ENCODE results near the gene NBPF3.
A peak's percentile ranks its signal among the peaks of the same experiment; 100 is the strongest.
"Not testable (repeated sequence)": the region's sequence is repeated elsewhere in the genome, so short reads cannot be mapped to it uniquely, and the experiment has no call there.

NBPF3 gene

GRCh38 chr1:21510885-21511578, 71.1 kb downstream of the NBPF3 start:
- Histone ChIP-seq H3K9me3 (ENCODE audit: control insufficient read depth, insufficient read depth, low read depth, low read length) (no peaks in the 10 kb centered on the region), H3K4me1 (ENCODE audit: control insufficient read depth, insufficient read depth, low read length) (peaks cover 25% of the 10 kb centered on the region), H3K27ac (ENCODE audit: low read depth, low read length) (no peak overlapping the region), H3K36me3 (ENCODE audit: control insufficient read depth, insufficient read depth, low read length) (no peaks in the 10 kb centered on the region), H3K9ac (ENCODE audit: low read length) (no peak overlapping the region), H3K27me3 (ENCODE audit: control insufficient read depth, insufficient read depth, low read length) (peaks cover 11% of the 10 kb centered on the region), H3K4me3 (ENCODE audit: low read depth, low read length) (peak overlapping the region; percentile 78)

GRCh38 chr1:21511579-21512522, 71.9 kb downstream of the NBPF3 start:
- H3K27me3 ChIP-seq (ENCODE audit: control insufficient read depth, insufficient read depth, low read length) = peaks cover 11% of the 10 kb centered on the region
- no peaks in the 10 kb centered on the region for H3K36me3 ChIP-seq (ENCODE audit: control insufficient read depth, insufficient read depth, low read length)
- peaks cover 28% of the 10 kb centered on the region for H3K4me1 ChIP-seq (ENCODE audit: control insufficient read depth, insufficient read depth, low read length)
- no peaks in the 10 kb centered on the region for H3K9me3 ChIP-seq (ENCODE audit: control insufficient read depth, insufficient read depth, low read depth, low read length)
- no peak overlapping the region for H3K9ac ChIP-seq (ENCODE audit: low read length)
- H3K4me3 ChIP-seq (ENCODE audit: low read depth, low read length) = no peak overlapping the region
- H3K27ac ChIP-seq (ENCODE audit: low read depth, low read length) = no peak overlapping the region

- Histone ChIP-seq H3K9ac (ENCODE audit: low read length) (no peak overlapping the region), H3K27ac (ENCODE audit: low read depth, low read length) (no peak overlapping the region)
These were observed 74.3 kb downstream of the NBPF3 start for GRCh38 chr1:21514245-21514644.

GRCh38 chr1:21517161-21517589, 77.2 kb downstream of the NBPF3 start:
- Histone ChIP-seq H3K4me1 (ENCODE audit: control insufficient read depth, insufficient read depth, low read length) (peaks cover 39% of the 10 kb centered on the region), H3K27me3 (ENCODE audit: control insufficient read depth, insufficient read depth, low read length) (no peaks in the 10 kb centered on the region), H3K9ac (ENCODE audit: low read length) (no peak overlapping the region), H3K4me3 (ENCODE audit: low read depth, low read length) (no peak overlapping the region), H3K27ac (ENCODE audit: low read depth, low read length) (no peak overlapping the region), H3K9me3 (ENCODE audit: control insufficient read depth, insufficient read depth, low read depth, low read length) (no peaks in the 10 kb centered on the region), H3K36me3 (ENCODE audit: control insufficient read depth, insufficient read depth, low read length) (no peaks in the 10 kb centered on the region)

More at GRCh38 chr1:21514245-21514644, 74.3 kb downstream of the NBPF3 start:
- Histone ChIP-seq H3K36me3 (ENCODE audit: control insufficient read depth, insufficient read depth, low read length) (no peaks in the 10 kb centered on the region), H3K27me3 (ENCODE audit: control insufficient read depth, insufficient read depth, low read length) (no peaks in the 10 kb centered on the region), H3K4me3 (ENCODE audit: low read depth, low read length) (no peak overlapping the region), H3K9me3 (ENCODE audit: control insufficient read depth, insufficient read depth, low read depth, low read length) (no peaks in the 10 kb centered on the region), H3K4me1 (ENCODE audit: control insufficient read depth, insufficient read depth, low read length) (peaks cover 43% of the 10 kb centered on the region)

GRCh38 chr1:21517660-21518480, 77.9 kb downstream of the NBPF3 start:
- H3K4me1 ChIP-seq (ENCODE audit: control insufficient read depth, insufficient read depth, low read length) = peaks cover 39% of the 10 kb centered on the region
- H3K27ac ChIP-seq (ENCODE audit: low read depth, low read length) = no peak overlapping the region
- no peaks in the 10 kb centered on the region for H3K9me3 ChIP-seq (ENCODE audit: control insufficient read depth, insufficient read depth, low read depth, low read length)
- no peak overlapping the region for H3K9ac ChIP-seq (ENCODE audit: low read length)
- H3K36me3 ChIP-seq (ENCODE audit: control insufficient read depth, insufficient read depth, low read length) = no peaks in the 10 kb centered on the region
- no peaks in the 10 kb centered on the region for H3K27me3 ChIP-seq (ENCODE audit: control insufficient read depth, insufficient read depth, low read length)
- no peak overlapping the region for H3K4me3 ChIP-seq (ENCODE audit: low read depth, low read length)

GRCh38 chr1:21518774-21519455, 79.0 kb downstream of the NBPF3 start:
- H3K27me3 ChIP-seq (ENCODE audit: control insufficient read depth, insufficient read depth, low read length) = no peaks in the 10 kb centered on the region
- no peak overlapping the region for H3K9ac ChIP-seq (ENCODE audit: low read length)
- no peaks in the 10 kb centered on the region for H3K9me3 ChIP-seq (ENCODE audit: control insufficient read depth, insufficient read depth, low read depth, low read length)
- H3K36me3 ChIP-seq (ENCODE audit: control insufficient read depth, insufficient read depth, low read length) = no peaks in the 10 kb centered on the region
- no peak overlapping the region for H3K4me3 ChIP-seq (ENCODE audit: low read depth, low read length)
- peak overlapping the region; percentile 47; the same call in 1 of the 2 replicates for H3K27ac ChIP-seq (ENCODE audit: low read depth, low read length)
- H3K4me1 ChIP-seq (ENCODE audit: control insufficient read depth, insufficient read depth, low read length) = peaks cover 39% of the 10 kb centered on the region

GRCh38 chr1:21519486-21520070, 79.6 kb downstream of the NBPF3 start:
- H3K9me3 ChIP-seq (ENCODE audit: control insufficient read depth, insufficient read depth, low read depth, low read length) = not testable (repeated sequence)

GRCh38 chr1:21520899-21521716, 81.2 kb downstream of the NBPF3 start:
- H3K4me3 ChIP-seq (ENCODE audit: low read depth, low read length) = no peak overlapping the region
- no peaks in the 10 kb centered on the region for H3K9me3 ChIP-seq (ENCODE audit: control insufficient read depth, insufficient read depth, low read depth, low read length)
- H3K27ac ChIP-seq (ENCODE audit: low read depth, low read length) = no peak overlapping the region
- H3K9ac ChIP-seq (ENCODE audit: low read length) = no peak overlapping the region
- H3K4me1 ChIP-seq (ENCODE audit: control insufficient read depth, insufficient read depth, low read length) = peaks cover 48% of the 10 kb centered on the region
- H3K36me3 ChIP-seq (ENCODE audit: control insufficient read depth, insufficient read depth, low read length) = no peaks in the 10 kb centered on the region
- no peaks in the 10 kb centered on the region for H3K27me3 ChIP-seq (ENCODE audit: control insufficient read depth, insufficient read depth, low read length)

More at GRCh38 chr1:21519486-21520070, 79.6 kb downstream of the NBPF3 start:
- H3K27me3 ChIP-seq (ENCODE audit: control insufficient read depth, insufficient read depth, low read length); H3K36me3 ChIP-seq (ENCODE audit: control insufficient read depth, insufficient read depth, low read length); H3K4me3 ChIP-seq (ENCODE audit: low read depth, low read length); H3K9ac ChIP-seq (ENCODE audit: low read length): not testable (repeated sequence)
- Histone ChIP-seq H3K4me1 (ENCODE audit: control insufficient read depth, insufficient read depth, low read length) (peaks cover 41% of the 10 kb centered on the region), H3K27ac (ENCODE audit: low read depth, low read length) (0 out of 2 replicates have a peak overlapping the region, but pooled peaks have one; percentile 47)

GRCh38 chr1:21521717-21522060, 81.8 kb downstream of the NBPF3 start:
- Histone ChIP-seq H3K9ac (ENCODE audit: low read length) (no peak overlapping the region), H3K4me3 (ENCODE audit: low read depth, low read length) (no peak overlapping the region), H3K36me3 (ENCODE audit: control insufficient read depth, insufficient read depth, low read length) (no peaks in the 10 kb centered on the region), H3K27ac (ENCODE audit: low read depth, low read length) (no peak overlapping the region), H3K27me3 (ENCODE audit: control insufficient read depth, insufficient read depth, low read length) (no peaks in the 10 kb centered on the region), H3K4me1 (ENCODE audit: control insufficient read depth, insufficient read depth, low read length) (peaks cover 45% of the 10 kb centered on the region), H3K9me3 (ENCODE audit: control insufficient read depth, insufficient read depth, low read depth, low read length) (no peaks in the 10 kb centered on the region)

Measured in HUES6 (cell line).